Stimulated activated CD4-positive, alpha-beta T cell treated with anti-CD3 and anti-CD28 coated beads, Interleukin-4, amount 100 ng/mL, for 1 hour (primary cell): Measurements from ENCODE around the gene C19orf38.
"Not testable (repeated sequence)": the region's sequence is repeated elsewhere in the genome, so short reads cannot be mapped to it uniquely, and the experiment has no call there.

Experiments used
- DNase-seq: peaks from one replicate; pipeline ENCODE4 v3.0.0-alpha.2; 2020

C19orf38 gene

DNA sequence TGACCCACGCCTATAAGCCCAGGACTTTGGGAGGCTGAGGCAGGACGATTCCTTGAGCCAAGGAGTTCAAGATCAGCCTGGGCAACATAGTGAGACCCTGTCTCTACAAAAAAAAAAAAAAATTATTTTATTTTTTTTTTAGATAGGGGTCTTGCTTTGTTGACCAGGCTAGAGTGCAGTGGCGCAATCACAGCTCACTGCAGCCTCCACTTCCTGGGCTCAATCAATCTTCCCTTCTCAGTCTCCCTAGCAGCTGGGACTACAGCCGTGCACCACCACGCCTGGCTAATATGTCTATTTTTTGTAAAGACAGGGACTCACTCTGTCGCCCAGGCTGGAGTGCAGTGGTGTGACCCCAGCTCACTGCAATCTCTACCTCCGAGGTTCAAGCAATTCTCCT, 4.7 kb downstream of the C19orf38 start:
- DNase-seq: no peak

DNA sequence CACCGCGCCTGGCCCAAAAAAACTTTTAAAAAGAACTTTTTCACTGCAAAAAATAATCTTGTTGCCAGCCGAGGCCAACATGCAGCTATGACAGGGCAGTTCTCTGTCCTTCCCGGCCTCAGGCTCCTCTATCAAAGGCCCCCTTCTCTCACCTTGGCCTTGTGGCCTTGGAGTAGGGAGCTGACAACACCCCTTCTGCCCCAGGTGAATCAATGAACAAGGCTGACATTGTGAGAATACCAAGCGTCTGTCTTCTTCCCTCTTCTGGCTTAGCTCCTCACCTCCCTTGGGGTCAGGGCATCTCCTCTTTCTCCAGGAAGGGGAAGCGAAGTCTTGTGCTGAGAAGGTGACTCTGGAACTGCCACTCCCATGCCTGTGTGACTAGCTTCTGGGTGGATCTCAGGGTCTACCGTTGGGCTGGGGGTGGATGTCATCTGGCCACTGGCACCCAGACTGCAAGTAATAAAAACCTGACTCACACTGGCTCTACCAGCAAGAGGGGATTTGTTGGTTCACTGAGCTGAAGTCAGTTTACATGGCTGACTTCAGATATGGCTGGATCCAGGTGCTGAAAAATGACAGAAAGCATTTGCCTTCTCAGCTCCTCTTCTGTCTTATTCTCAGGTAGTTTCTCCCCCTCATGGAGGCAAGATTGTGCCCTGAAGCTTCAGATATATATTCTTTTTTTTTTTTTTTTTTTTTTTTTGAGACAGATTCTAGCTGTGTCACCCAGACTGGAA, 6.3 kb downstream of the C19orf38 start:
- DNase-seq: no peak

DNA sequence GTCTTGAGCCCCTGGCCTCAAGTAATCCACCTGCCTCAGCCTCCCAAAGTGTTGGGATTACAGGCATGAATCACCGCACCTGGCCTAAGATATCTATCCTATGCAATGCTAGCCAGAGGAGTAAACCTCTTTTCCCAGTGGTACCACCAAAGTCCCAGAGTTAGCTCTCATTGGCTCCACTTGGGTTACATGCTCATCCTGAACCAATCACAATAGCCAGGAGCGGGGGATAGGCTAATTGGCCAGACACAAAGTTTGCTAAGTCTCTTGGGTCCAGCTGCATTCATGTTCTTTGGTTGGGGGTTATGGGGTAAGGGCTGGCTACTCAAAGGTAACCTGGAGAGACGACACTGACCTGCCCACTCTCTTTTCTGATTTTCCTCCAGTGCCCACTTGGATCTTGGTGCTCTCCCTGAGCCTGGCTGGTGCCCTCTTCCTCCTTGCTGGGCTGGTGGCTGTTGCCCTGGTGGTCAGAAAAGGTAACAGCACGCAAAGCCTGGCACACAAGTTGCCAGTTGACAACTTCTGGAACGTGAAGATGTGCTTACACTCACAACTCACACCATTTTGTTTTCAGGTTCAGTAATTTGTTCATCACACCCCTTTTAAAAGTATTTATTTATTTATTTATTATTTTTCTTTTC, 7.8 kb downstream of the C19orf38 start:
- no peak for DNase-seq

DNA sequence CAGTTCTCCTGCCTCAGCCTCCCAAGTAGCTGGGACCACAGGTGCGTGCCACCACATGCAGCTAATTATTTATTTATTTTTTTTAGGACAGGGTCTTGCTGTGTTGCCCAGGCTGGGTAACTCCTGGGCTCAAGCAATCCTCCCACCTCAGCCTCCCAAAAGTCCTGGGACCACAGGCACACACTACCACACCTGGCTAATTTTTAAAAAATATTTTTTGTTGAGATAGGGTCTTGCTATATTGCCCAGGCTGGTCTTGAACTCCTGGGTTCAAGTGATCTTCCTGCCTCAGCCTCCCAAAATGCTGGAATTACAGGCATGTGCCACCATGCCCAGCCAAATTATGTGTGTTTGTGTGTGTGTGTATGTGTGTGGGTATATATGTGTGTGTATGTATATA, 8.7 kb downstream of the C19orf38 start:
- not testable (repeated sequence) for DNase-seq

DNA sequence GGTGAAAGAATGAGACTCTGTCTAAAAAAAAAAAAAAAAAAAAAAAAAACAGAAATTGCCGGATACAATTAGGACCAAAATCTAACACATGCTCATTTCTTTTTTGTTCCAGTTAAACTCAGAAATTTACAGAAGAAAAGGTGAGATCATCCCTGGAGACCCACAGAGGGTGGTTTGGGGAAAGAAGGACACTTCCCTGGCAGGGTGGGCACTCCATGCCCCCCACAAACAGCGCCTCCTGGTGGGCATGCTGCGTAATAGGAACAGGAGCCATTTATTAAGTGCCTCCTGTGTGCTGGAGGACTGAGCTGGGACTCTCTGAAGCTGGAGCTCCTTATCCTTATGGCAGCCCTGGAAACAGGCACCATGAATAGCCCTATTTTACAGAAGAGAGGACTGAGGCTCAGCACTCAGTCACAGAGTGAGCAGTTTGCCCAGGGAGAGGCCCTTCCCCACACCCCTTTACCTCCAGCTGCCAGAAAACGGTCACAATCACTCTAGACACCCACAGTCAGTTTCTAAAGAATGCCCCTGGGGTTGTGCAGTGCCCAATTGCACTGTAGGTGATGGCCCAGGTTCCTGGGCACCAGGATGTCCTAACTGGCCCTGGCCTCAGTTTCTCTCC, 10.1 kb downstream of the C19orf38 start:
- DNase-seq: no peak

DNA sequence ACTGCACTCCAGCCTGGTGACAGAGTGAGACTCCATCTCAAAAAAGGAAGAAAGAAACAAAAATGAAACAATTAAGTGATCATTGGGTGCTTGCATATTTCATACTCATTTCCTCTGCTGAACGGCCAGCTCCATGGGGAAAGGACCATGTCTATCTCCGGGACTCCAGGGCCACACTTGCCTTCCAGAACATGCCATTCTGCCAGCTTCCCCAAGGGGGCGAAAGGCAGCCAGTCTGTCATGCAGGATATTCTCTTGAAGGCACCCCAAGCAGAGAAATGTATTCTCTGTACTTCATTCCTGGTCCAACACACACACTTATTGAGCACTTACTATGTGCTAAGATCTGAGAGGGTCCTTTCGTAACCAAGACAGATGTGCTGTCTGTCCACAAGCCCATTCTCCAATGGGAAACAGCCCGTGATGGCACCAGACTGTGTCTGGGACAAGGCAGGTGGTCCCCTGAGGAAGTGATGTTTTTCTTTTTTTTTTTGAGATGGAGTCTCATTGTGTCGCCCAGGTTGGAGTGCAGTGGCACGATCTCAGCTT, 13.0 kb downstream of the C19orf38 start:
- DNase-seq: peak; percentile 41

DNA sequence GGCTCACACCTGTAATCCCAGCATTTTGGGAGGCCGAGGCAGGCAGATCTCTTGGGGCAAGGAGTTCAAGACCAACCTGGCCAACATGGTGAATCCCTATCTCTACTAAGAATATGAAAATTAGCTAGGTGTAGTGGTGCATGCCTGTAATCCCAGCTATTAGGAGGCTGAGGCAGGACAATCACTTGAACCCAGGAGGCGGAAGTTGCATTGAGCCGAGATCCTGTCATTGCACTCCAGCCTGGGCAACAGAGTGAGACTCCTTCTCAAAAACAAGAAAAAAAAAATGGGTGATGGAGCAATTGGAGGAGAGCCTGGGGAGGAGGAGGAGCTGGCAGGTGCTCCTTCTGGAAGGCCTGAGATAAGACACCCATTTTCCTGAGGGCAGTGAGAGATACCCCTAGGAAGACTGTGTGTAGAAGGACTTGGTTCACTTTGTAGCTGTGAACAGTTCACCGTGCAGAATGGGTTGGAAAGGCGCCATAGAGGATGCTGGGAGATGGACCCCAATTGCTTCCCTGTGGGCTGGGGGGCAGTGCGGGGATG, 14.4 kb downstream of the C19orf38 start:
- DNase-seq: no peak

DNA sequence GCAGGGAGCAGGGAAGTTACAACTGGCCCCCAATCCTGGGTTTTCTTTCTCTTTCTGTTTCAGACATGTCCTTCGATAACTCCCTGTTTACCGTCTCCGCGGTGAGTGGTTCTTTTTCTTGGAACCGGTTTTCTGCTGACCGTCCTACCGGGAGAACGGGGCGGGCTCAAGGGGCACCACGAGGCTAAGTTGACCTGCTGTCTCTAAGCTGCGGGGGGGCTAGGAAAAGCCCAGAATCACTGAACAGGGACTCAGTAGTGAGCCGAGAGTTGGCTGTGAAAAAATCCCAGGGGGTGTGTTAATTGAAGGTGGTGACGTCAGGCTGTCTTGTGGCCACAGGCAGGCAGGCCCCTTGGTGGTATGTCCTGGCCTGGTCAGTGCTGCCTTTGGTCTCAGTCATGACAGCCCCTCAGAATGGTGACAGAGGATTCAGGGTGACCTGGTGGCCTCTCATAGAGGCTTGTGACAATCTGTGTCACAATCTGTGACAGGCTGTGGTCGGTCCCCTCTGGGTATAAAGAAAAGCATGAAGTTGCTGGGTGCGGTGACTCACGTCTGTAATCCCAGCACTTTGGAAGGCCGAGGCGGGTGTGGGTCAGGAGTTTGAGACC, 15.0 kb downstream of the C19orf38 start:
- DNase-seq: no peak

DNA sequence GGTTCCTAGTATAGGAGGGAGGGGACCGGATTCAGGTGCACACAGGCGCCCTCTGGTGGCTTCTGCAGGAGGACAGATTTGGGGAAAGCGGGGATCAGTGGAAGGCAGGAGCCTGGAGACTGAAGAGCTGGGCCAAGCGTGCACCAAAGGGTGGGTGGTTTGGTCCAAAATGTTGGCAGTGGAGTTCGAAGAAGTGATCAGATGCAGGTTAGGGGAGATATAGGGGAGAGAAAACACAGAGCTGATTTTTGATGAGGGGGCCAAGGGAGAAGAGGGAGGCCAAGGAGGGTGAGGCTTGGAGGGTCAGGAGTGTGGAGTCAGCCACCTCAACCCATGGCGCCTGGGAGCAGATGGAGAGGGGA, 16.3 kb downstream of the C19orf38 start:
- peak; percentile 83 for DNase-seq

DNA sequence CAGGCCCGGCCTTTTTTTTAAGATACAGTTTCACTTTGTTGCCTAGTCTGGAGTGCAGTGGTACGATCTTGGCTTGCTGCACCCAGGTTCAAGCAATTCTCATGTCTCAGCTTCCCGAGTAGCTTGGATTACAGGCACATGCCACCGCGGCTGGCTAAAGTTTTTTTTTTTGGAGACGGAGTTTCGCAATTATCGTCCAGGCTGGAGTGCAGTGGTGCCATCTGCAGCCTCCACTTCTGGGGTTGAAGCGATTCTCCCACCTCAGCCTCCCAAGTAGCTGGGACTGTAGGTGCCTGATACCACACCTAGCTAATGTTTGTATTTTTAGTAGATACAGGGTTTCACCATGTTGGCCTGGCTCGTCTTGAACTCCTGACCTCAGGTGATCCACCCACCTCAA, 18.3 kb downstream of the C19orf38 start:
- DNase-seq: no peak

DNA sequence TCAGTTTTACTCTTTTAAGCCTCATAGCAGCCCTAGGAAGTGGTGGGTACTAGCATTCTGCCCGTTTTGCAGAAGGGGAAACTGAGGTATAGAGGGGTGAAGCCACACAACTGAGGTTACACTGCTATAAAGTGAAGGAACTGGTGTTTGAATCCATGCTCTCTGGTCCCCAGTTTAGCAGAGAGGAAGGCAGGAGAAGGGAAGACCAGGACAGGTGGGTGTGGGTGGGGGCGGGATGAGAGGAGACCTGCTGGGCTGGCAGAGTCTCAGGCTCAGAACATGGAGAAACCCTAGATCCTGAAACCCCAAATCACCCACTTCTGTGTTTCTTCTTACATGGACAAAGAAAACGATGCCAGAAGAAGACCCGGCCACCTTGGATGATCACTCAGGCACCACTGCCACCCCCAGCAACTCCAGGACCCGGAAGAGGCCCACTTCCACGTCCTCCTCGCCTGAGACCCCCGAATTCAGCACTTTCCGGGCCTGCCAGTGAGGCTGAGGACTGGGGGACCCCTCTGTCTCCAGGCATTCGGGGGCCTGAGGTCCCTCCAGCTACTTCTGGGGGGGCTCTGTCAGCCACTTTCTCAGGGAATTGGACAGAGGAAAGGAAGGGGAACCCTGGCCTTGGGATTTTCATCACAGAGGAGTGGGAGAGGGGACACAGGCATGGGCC, 20.8 kb downstream of the C19orf38 start:
- DNase-seq: no peak

DNA sequence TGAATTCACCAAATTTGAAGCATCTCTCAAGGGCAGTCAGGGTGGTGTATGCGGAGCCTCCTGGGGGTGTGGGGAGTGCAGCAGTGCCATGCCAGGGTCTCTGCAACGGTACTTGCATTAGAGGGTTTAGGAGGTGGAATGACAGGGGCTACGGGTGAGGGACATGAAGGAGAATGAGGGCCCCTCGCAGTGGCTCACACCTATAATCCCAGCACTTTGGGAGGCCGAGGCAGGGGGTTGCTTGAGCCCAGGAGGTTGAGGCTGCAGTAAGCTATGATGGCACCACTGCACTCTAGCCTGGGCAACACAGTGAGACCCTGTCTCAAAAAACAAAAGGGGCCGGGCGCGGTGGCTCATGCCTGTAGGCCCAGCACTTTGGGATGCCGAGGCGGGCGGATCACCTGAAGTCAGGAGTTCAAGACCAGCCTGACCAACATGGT, 21.7 kb downstream of the C19orf38 start:
- not testable (repeated sequence) for DNase-seq

DNA sequence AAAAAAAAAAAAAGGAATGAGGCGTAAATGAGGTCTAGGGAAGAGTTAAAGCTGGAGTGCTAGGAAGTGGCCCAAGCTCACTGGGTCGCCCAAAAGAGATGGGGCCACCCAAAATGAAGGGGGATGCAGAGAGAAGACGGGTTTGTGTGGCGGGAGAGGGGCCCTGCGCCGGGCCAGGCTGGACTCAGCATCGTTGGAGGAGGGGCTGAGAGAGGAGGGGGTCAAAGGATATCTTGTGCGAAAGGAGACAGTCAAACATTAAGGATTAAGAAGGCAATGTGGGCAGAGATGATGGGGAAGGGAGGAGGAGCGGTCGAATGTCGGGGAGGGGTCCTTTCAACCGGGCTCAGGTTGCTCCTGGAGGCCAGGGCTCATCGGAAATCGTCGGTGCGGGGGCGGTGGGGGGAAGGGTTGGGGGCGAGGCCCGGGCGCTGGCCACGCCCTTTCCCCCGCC, 22.3 kb downstream of the C19orf38 start:
- DNase-seq: no peak

DNA sequence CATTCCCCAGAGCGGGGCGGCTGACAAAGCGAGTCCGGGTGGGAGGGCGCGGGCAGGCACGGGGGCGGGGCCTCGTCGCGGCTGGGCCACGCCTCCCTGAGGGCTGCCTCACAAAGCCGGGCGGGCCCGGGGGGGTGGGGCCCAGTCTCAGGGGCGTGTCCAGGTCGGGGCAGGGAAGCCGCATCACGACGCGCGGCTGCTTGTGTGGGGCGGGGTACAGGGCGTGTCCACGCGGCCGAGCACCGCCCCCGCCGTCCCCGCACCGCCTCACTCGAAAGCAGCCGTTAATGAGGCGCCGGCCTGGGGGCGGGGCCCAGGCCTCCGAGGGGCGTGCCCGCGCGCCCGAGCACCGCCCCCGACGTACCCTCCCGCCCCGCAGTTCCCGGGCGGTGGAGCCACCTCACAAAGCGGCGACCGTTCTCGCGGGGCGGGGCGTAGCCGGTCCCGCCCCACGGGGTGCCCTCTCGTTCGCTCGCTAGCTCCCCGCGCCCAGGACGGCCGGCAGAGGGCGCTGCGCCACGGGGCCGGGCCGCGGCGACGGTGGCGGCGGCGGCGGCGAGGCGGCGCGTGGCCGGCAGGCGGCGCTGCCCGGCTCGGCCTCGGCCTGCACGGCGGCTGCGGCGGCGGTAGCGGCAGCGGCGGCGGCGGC, 22.9 kb downstream of the C19orf38 start, which contains the start of gene CARM1:
CARM1 (plus strand) TSS at position 599 of the 649 bp plus-strand sequence. CDS start 150 bp downstream, outside the sequence.
- DNase-seq: peak; percentile 99

DNA sequence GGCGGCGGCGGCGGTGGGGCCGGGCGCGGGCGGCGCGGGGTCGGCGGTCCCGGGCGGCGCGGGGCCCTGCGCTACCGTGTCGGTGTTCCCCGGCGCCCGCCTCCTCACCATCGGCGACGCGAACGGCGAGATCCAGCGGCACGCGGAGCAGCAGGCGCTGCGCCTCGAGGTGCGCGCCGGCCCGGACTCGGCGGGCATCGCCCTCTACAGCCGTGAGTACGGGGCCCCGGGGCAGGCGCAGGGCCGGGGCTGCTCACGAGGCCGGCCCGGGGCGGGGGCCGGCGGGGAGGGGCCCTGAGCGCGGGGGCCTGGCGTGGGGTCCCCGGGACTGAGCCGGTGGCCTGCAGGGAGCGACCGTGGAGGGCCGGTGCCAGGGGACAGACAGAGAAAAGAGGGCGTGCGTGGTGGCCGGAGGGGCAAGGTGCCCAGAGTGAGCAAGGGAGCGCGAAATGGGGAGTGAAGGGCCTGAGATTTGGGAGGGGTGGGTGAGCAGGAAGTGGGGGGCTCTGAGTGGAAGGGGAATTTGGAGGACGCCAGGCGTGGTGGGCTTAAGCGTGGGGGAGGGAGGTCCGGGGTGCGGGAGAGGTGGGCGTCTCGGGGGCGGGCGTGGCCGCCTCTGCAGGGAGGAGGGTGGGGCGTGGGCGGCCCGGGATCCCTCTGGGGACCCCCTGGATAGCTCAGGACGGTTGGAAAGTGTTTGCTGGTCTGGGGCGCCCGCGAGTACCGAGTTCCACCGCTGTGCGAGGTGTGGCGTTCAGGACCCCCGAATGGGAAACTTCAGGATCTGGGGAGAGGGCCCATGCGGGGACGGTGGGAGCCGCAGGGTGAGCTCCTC, 23.7 kb downstream of the C19orf38 start:
- DNase-seq: peak; percentile 36

DNA sequence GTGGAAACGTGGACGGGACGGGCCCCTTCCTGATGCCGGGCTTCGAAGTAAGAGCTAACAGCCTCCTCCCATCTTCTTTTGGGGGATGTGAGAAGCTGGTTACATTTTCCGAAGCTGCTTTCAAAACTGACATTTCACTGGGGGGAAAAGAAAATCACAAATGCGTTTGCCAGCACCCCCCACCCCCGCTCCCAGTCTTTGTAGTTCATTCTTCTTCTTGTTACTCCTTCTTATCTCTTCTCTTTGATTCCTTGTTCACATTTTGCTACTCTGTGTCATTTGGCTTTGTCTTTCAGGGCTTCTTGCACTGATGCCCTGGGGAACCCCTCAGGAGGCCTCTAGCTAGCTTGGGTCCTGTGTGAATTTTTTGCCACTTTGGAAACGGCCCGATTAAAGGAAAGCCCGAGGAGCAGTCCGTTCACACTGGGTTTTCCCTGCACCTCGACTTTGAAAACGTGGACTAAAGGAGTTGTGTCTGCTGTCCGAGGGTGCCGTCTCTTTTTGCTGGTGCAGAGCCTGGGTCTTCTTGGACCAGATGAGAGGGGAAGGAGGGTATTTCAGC, 24.4 kb downstream of the C19orf38 start:
- DNase-seq: peak; percentile 50

DNA sequence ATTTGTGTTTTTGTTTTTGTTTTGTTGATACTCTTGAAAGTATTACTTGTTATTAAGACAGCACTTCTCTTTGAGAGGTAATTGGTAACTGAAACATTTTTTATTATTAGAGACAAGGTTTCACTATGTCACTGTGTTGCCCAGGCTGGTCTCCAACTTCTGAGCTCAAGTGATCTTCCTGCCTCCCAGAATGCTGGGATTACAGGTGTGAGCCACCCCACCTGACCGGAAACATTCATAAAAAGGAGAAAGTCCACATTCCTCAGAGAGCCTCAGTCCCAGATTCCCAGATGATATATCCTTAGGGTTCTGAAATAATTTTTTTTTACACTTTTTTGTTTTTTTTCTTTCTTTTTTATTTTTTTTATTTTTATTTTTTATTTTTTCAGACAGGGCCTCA, 25.8 kb downstream of the C19orf38 start:
- DNase-seq: no peak

DNA sequence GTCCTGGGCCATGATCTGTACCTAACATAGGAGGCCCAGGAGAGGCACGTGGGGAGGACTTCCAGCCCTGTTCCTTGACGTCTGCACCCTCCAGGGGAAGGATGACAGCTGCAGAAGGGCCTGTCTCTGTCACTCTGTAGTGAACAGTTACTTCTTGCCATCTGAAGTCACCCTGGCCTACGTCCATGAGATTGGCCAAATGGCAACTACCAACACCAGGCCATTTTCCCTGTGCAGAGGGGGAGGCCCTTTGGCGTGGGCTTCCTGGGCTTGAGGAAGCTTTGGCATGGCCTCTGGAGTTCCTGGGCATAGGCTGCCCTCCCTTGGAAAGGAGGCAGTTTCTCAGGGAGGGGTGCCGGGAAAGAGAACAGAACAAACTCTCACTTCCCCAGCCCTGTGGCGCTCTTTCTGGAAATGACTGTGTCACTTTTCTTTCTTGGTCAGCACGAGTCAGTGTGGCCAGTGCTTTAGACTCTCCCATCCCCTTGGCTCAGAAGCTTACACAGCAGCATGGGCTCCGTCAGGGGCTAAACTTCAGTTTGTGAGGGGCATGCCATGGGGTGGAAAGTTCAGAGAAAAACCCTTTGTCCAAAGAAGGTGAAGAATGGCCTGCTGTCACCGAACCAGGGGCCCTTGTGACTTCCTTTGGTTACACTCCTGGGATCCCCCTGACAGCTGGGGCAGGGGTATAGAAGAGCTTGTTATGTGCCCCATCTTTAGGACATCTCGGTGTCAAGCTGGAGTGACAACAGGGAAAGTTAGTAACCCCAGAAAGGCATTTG, 28.4 kb downstream of the C19orf38 start:
- DNase-seq: no peak

DNA sequence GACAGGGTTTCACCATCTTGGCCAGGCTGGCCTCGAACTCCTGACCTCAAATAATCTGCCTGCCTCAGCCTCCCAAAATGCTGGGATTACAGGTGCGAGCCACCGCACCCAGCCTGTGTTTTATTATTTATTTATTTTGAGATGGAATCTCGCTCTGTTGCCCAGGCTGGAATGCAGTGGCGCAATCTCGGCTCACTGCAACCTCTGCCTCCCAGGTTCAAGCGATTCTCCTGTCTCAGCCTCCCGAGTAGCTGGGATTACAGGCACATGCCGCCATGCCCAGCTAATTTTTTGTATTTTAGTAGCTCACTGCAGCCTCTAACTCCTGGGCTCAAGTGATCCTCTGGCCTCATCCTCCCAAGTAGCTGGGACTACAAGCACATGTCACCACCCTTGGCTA, 29.4 kb downstream of the C19orf38 start:
- DNase-seq: not testable (repeated sequence)

DNA sequence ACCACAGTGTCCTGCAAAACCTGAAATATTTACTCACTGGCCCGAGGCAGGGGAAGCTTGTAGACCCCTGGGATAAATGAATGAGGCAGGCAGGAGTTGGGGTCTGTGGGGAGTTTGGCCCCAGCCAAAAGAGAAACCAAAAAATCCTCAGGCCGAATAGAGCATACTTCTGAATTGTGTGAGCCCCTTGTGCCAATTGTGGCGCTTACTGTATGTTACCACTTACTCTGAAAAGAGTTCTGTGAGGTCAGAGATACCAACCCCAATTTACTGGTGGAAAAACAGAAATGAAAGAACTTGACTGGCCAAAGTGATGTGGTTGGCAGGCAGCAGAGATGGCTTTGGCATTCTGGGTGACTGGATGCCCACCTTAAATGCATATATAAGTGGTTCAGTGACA, 30.0 kb downstream of the C19orf38 start:
- no peak for DNase-seq
